Measurements from ENCODE around the gene MNX1.

The MNX1 gene

DNA sequence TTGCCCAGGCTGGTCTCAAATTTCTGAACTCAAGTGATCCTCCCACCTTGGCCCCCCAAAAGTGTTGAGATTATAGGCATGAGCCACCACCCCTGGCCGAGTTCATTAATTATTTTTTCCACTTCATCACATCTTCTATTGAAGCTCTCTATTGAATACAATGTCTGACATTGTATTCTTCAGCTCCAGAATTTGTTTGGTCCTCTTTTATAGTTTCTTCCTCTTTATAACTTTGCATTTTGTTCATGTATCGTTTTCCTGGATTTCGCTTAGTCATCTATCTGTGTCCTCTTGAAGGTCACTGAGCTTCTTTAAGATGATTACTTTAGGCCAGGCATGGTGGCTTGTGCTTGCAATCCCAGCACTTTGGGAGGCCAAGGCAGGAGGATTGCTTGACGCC is 30.8 kb downstream of the MNX1 start:
- ATAC-seq (ENCODE audit: insufficient read depth, low read depth): no peak
- DNase-seq: no peak
- H3K27me3 ChIP-seq (ENCODE audit: insufficient read depth, low read length, poor library complexity): no peaks in the 10 kb centered on the region
- H4K20me1 ChIP-seq (ENCODE audit: insufficient read depth, low read length): no peaks in the 10 kb centered on the region
- no peak overlapping the region for H3K4me3 ChIP-seq (ENCODE audit: low read depth in 1 of 2, low read length in 2 of 2)
- H2AFZ ChIP-seq (ENCODE audit: low read depth, low read length): no peak overlapping the region
- H3K36me3 ChIP-seq (ENCODE audit: insufficient read depth, low read length): peaks cover 11% of the 10 kb centered on the region
- H3K9ac ChIP-seq (ENCODE audit: low read depth, low read length): no peak overlapping the region
- no peaks in the 10 kb centered on the region for H3K79me2 ChIP-seq (ENCODE audit: insufficient read depth, low read length)
- H3K4me2 ChIP-seq (ENCODE audit: insufficient read depth, low read length): no peak overlapping the region
- TF ChIP-seq, protein P1, sequence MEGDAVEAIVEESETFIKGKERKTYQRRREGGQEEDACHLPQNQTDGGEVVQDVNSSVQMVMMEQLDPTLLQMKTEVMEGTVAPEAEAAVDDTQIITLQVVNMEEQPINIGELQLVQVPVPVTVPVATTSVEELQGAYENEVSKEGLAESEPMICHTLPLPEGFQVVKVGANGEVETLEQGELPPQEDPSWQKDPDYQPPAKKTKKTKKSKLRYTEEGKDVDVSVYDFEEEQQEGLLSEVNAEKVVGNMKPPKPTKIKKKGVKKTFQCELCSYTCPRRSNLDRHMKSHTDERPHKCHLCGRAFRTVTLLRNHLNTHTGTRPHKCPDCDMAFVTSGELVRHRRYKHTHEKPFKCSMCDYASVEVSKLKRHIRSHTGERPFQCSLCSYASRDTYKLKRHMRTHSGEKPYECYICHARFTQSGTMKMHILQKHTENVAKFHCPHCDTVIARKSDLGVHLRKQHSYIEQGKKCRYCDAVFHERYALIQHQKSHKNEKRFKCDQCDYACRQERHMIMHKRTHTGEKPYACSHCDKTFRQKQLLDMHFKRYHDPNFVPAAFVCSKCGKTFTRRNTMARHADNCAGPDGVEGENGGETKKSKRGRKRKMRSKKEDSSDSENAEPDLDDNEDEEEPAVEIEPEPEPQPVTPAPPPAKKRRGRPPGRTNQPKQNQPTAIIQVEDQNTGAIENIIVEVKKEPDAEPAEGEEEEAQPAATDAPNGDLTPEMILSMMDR (IDR thresholded peaks at IDR 0.05; ENCODE audit: borderline replicate concordance, extremely low read depth, low read length, poor library complexity, severe bottlenecking): no peak
- no peak for TF ChIP-seq EZH2 (IDR thresholded peaks at IDR 0.05; ENCODE audit: borderline replicate concordance, low read depth, low read length, severe bottlenecking)
- H3K27ac ChIP-seq (ENCODE audit: low read length): no peak overlapping the region
- no peaks in the 10 kb centered on the region for H3K4me1 ChIP-seq (ENCODE audit: insufficient read depth, low read length)
- peaks cover 3% of the 10 kb centered on the region for H3K9me3 ChIP-seq (ENCODE audit: insufficient read depth, low read length, severe bottlenecking)

- H4K20me1 ChIP-seq (ENCODE audit: insufficient read depth, low read length): no peaks in the 10 kb centered on the region
- TF ChIP-seq, protein P1 (IDR thresholded peaks at IDR 0.05; ENCODE audit: borderline replicate concordance, extremely low read depth, low read length, poor library complexity, severe bottlenecking): no peak
- no peak for TF ChIP-seq EZH2 (IDR thresholded peaks at IDR 0.05; ENCODE audit: borderline replicate concordance, low read depth, low read length, severe bottlenecking)
Measured at GRCh38 chr7:156979007-156979606, 31.4 kb downstream of the MNX1 start.

GRCh38 chr7:156975620-156976019 is 34.8 kb downstream of the MNX1 start:
- Histone ChIP-seq H4K20me1 (ENCODE audit: insufficient read depth, low read length) (no peaks in the 10 kb centered on the region), H3K27ac (ENCODE audit: low read length) (no peak overlapping the region), H3K36me3 (ENCODE audit: insufficient read depth, low read length) (peaks cover 26% of the 10 kb centered on the region), H2AFZ (ENCODE audit: low read depth, low read length) (no peak overlapping the region), H3K9me3 (ENCODE audit: insufficient read depth, low read length, severe bottlenecking) (peaks cover 3% of the 10 kb centered on the region), H3K79me2 (ENCODE audit: insufficient read depth, low read length) (no peaks in the 10 kb centered on the region), H3K4me1 (ENCODE audit: insufficient read depth, low read length) (no peaks in the 10 kb centered on the region), H3K4me3 (ENCODE audit: low read depth in 1 of 2, low read length in 2 of 2) (no peak overlapping the region), H3K27me3 (ENCODE audit: insufficient read depth, low read length, poor library complexity) (no peaks in the 10 kb centered on the region), H3K4me2 (ENCODE audit: insufficient read depth, low read length) (no peak overlapping the region), H3K9ac (ENCODE audit: low read depth, low read length) (no peak overlapping the region)
- DNase-seq (no peak), ATAC-seq (ENCODE audit: insufficient read depth, low read depth) (no peak)
- TF ChIP-seq, protein P1 (IDR thresholded peaks at IDR 0.05; ENCODE audit: borderline replicate concordance, extremely low read depth, low read length, poor library complexity, severe bottlenecking): no peak
- no peak for TF ChIP-seq EZH2 (IDR thresholded peaks at IDR 0.05; ENCODE audit: borderline replicate concordance, low read depth, low read length, severe bottlenecking)

More at GRCh38 chr7:156979007-156979606, 31.4 kb downstream of the MNX1 start:
- no peak overlapping the region for H3K9ac ChIP-seq (ENCODE audit: low read depth, low read length)
- peaks cover 11% of the 10 kb centered on the region for H3K36me3 ChIP-seq (ENCODE audit: insufficient read depth, low read length)
- no peaks in the 10 kb centered on the region for H3K4me1 ChIP-seq (ENCODE audit: insufficient read depth, low read length)
- no peak overlapping the region for H3K27ac ChIP-seq (ENCODE audit: low read length)
- no peak for DNase-seq
- no peak overlapping the region for H2AFZ ChIP-seq (ENCODE audit: low read depth, low read length)
- no peak overlapping the region for H3K4me2 ChIP-seq (ENCODE audit: insufficient read depth, low read length)
- no peaks in the 10 kb centered on the region for H3K79me2 ChIP-seq (ENCODE audit: insufficient read depth, low read length)
- no peak overlapping the region for H3K4me3 ChIP-seq (ENCODE audit: low read depth in 1 of 2, low read length in 2 of 2)
- H3K27me3 ChIP-seq (ENCODE audit: insufficient read depth, low read length, poor library complexity): no peaks in the 10 kb centered on the region
- no peak for ATAC-seq (ENCODE audit: insufficient read depth, low read depth)
- H3K9me3 ChIP-seq (ENCODE audit: insufficient read depth, low read length, severe bottlenecking): peaks cover 3% of the 10 kb centered on the region

Data from DND-41 (cell line).